Astrocyte of the cerebellum (primary cell): ENCODE data around the gene MBNL2.
"Not testable (repeated sequence)": the region's sequence is repeated elsewhere in the genome, so short reads cannot be mapped to it uniquely, and the experiment has no call there.

Experiments
- DNase-seq: peaks from one replicate; pipeline ENCODE4 v3.0.0-alpha.2; 2011; ENCODE audit warnings: low read depth
- H3K4me3 ChIP-seq: 2 replicates; pipeline ENCODE4 v1.5.1; 2011; ENCODE audit warnings: mild to moderate bottlenecking, low read depth, low read length, moderate library complexity
- CTCF ChIP-seq: IDR thresholded peaks from 2 replicates; pipeline ENCODE4 v1.5.1; 2012; ENCODE audit warnings: low read length, low read depth, moderate library complexity, mild to moderate bottlenecking; ENCODE audit errors: missing control alignments
- in situ Hi-C: cut with HindIII; loops from 2 replicates; pipeline ENCODE4 v1.10.0; 2017; ENCODE audit warnings: low sequenced_read_pairs

Gene MBNL2

GRCh38 chr13:97347255-97347932, 125.3 kb downstream of the MBNL2 start:
- TF ChIP-seq CTCF = no peak
- in situ Hi-C loops = no loop called here
- DNase-seq = no peak
- no peak overlapping the region for H3K4me3 ChIP-seq

DNA sequence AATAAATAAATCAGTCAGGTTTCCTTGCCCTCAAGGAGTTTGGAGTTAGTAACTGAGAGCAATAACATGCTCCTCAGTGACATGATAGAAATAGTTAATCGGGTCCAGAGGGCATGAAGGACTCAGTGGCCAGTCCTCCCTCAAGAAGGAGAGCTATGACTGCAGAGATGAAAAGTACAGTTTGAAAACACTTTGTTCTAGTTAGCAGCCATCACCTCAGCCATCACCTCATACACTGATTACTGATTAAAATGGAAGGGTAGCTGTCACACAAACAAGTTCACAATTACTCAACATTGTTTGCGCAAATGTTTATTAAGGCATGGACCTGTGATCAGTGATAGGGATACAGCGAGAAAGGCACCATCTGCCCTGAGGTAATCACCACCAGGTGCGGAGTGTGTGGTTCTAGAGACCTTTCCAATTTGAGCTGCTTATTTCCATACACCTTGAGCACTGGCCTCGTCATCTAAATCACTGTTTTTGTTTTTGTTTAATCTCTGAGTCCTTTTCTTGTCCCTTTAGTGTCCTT, 126.5 kb downstream of the MBNL2 start:
- no peak for TF ChIP-seq CTCF
- no peak overlapping the region for H3K4me3 ChIP-seq
- no peak for DNase-seq
- in situ Hi-C loops = no loop called here

GRCh38 chr13:97352012-97352411, 129.9 kb downstream of the MBNL2 start:
- DNase-seq, H3K4me3 ChIP-seq: not testable (repeated sequence)
- in situ Hi-C loops = loop anchor here (25.0 kb wide), 2 partner anchors 240 to 315 kb away; no protein-coding TSS in a partner anchor

GRCh38 chr13:97352815-97353214, 130.7 kb downstream of the MBNL2 start:
- in situ Hi-C loops = loop anchor here (25.0 kb wide), 2 partner anchors 241 to 316 kb away; no protein-coding TSS in a partner anchor
- no peak for DNase-seq
- H3K4me3 ChIP-seq = no peak overlapping the region
- no peak for TF ChIP-seq CTCF

- no peak for DNase-seq
- H3K4me3 ChIP-seq = no peak overlapping the region
- in situ Hi-C loops = loop anchor here (25.0 kb wide), 2 partner anchors 242 to 317 kb away; no protein-coding TSS in a partner anchor
- TF ChIP-seq CTCF = no peak
Observed at GRCh38 chr13:97353927-97354675, 132.0 kb downstream of the MBNL2 start.

- TF ChIP-seq CTCF = no peak
- DNase-seq = no peak
- in situ Hi-C loops = loop anchor here (25.0 kb wide), 2 partner anchors 243 to 318 kb away; no protein-coding TSS in a partner anchor
- H3K4me3 ChIP-seq = no peak overlapping the region
Observed at GRCh38 chr13:97354808-97355207, 132.7 kb downstream of the MBNL2 start.

- in situ Hi-C loops = loop anchor here (25.0 kb wide), 2 partner anchors 244 to 319 kb away; no protein-coding TSS in a partner anchor
- TF ChIP-seq CTCF = no peak
- no peak overlapping the region for H3K4me3 ChIP-seq
Observed at GRCh38 chr13:97356592-97356991, 134.5 kb downstream of the MBNL2 start.

More at GRCh38 chr13:97356592-97356991, 134.5 kb downstream of the MBNL2 start:
- DNase-seq = no peak
